Endometrial microvascular endothelial cells (primary cell): ENCODE results near the gene TRERF1. TPM values are rescaled to one million over a fixed set of nuclear protein-coding genes. Genes with fewer than 3 reads are reported as not detected.
"Not testable (repeated sequence)": the region's sequence is repeated elsewhere in the genome, so short reads cannot be mapped to it uniquely, and the experiment has no call there.

Source experiments
- in situ Hi-C: cut with HindIII; loops from 2 replicates; pipeline ENCODE4 v1.10.0; 2017; ENCODE audit warnings: low sequenced_read_pairs, low pct_unique_long_range_greater_than_20kb; ENCODE audit errors: inconsistent ontology term
- total RNA-seq: library from RNA; depleted of rRNA; stranded (reverse); fragments of >200 nt; gene quantifications from one replicate; pipeline ENCODE4 v1.2.3, GENCODE V29; 2015; ENCODE audit errors: inconsistent ontology term

TRERF1 gene, protein sequence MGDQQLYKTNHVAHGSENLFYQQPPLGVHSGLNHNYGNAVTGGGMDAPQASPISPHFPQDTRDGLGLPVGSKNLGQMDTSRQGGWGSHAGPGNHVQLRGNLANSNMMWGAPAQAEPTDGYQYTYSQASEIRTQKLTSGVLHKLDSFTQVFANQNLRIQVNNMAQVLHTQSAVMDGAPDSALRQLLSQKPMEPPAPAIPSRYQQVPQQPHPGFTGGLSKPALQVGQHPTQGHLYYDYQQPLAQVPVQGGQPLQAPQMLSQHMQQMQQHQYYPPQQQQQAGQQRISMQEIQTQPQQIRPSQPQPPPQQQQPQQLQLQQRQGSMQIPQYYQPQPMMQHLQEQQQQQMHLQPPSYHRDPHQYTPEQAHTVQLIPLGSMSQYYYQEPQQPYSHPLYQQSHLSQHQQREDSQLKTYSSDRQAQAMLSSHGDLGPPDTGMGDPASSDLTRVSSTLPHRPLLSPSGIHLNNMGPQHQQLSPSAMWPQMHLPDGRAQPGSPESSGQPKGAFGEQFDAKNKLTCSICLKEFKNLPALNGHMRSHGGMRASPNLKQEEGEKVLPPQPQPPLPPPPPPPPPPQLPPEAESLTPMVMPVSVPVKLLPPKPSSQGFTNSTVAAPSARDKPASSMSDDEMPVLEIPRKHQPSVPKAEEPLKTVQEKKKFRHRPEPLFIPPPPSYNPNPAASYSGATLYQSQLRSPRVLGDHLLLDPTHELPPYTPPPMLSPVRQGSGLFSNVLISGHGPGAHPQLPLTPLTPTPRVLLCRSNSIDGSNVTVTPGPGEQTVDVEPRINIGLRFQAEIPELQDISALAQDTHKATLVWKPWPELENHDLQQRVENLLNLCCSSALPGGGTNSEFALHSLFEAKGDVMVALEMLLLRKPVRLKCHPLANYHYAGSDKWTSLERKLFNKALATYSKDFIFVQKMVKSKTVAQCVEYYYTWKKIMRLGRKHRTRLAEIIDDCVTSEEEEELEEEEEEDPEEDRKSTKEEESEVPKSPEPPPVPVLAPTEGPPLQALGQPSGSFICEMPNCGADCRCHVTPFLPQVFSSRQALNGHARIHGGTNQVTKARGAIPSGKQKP (N-terminal part only)
- 0.09 TPM for total RNA-seq

DNA sequence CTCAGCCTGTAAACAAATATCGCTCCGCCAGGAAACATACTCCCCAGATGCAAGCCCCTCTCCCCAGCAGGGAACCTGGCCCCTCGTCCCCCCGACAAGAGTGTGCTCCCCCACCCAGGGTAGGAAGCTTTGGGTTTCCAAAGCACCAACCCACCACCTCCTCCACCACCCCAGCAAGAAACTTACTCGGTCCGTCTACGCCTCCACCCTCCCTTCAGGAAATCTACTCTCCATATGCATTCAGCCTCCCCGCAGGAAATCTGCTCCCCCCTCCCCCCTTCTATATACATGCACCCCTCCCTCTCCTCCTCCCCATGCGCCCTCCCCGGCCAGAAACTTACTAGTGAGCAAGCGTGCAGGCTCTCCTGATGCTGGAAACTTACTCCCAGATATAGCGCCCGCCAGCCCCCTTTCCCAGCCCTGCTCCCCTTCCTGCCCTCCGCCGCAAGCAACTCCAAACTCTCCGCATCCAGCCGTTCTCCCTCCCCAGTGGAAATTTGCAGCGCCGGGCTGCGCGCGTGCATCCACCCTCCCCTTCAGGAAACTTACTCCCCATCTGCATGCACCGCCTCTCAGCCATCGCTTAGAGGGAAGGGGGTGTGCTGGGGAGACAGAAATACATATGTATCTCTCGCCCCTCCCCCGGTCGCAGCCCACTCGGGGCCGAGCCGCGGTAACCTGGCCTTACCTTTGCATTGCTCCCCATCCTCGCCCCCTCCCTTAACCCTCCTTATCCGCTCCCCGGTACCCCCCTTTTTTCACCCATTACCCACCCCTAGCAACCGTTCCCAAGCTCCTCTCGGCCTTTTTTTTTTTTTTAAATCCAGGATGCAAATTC is at the start of gene TRERF1:
TSS of gene TRERF1 (minus strand) at position 594 of the 838 bp plus-strand sequence. CDS start 182,336 bp downstream, outside the sequence.
- in situ Hi-C loops: no loop called here

DNA sequence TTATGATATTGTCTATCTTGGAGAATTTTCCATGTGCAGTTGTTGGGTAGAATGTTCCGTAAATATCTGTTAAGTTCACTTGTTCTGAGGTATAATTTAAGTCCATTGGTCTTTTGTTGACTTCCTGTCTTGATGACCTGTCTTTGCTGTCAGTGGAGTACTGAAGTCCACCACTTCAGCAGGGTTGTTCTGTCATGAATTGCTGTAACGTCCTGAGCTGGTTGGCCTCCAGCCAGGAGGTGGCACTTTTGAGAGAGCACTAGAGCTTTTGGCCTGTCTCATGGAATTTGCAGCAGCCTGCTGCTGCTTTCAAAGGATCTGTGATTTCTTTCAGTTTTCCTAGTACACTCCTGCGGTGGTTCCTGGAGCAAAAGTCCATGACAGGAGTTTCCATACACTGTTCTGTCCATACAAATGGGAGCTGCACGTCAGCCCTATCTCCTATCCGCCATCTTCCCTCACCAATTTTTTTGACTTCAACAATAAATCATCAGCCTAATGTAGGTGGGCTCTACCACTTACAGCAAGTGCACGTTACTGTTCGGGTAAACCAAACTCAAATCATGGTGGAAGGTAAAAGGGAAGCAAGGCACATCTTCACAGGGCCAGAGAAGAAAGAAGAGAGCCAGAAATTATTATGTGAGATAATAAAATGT is 46.9 kb upstream of the TRERF1 start:
- in situ Hi-C loops: no loop called here

GRCh38 chr6:42493914-42494539 is 42.3 kb upstream of the TRERF1 start:
- in situ Hi-C loops: no loop called here

DNA sequence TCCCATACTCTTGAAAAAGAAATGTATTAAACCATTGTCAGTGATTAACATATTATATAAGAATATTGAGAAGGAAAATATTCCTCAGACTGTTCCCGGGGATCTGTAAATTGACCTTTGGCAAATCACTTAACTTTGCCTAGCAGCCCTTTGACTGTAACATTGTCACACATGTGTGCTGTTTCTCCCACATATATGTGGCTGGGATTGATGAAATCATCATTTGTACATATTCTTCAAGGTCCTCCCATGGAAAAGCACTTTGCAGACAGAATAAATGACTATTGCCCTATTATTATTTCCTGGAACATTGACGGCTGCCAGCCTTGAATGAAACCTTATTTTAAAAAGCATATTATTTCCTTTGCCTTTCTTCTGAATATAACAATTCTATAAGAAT is 36.4 kb upstream of the TRERF1 start:
- in situ Hi-C loops: no loop called here

GRCh38 chr6:42484261-42484660 is 32.5 kb upstream of the TRERF1 start:
- in situ Hi-C loops: no loop called here

DNA sequence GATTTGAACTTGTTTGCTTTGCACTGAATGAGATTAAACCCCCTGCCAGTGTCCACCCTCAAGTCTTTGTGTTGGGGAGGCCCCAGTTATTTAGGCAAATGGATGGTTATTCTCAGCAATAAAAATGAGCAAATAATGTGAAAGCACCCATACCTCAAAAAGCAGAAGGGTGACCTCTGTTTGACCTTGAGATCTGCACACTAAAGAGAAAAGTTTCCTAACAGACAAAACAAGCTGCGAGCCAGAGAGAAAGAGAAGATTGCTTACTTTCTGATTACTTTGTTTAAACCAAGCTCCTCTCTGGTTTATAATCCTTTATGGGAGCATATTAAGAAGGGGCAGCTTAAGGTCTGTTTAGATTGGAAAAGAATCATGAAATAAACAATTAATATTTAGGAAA is 30.4 kb upstream of the TRERF1 start:
- in situ Hi-C loops: no loop called here

- in situ Hi-C loops: no loop called here
Measured at GRCh38 chr6:42471714-42472113, 20.0 kb upstream of the TRERF1 start.

DNA sequence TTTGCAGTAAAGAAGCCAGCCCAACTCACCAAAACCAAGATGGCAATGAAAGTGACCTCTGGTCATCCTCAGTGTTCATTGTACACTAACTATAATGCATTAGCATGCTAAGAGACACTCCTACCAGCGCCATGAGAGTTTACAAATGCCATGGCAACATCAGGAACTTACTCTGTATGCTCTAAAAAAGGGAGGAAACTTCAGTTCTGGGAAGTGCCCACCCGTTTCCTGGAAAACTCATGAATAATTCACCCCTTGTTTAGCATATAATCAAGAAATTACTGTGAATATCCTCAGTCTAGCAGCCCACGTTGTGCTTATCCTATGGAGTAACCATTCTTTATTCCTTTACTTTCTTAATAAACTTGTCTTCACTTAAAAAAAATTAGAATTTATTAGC is 19.4 kb upstream of the TRERF1 start:
- in situ Hi-C loops: no loop called here

GRCh38 chr6:42468273-42468672 is 16.5 kb upstream of the TRERF1 start:
- in situ Hi-C loops: no loop called here

GRCh38 chr6:42467651-42468050 is 15.9 kb upstream of the TRERF1 start:
- in situ Hi-C loops: no loop called here

GRCh38 chr6:42466470-42466869 is 14.7 kb upstream of the TRERF1 start:
- in situ Hi-C loops: not testable (repeated sequence)

GRCh38 chr6:42462474-42462972 is 10.8 kb upstream of the TRERF1 start:
- in situ Hi-C loops: no loop called here

GRCh38 chr6:42460883-42461282 is 9.2 kb upstream of the TRERF1 start:
- in situ Hi-C loops: no loop called here

- in situ Hi-C loops: no loop called here
Measured at GRCh38 chr6:42459888-42460287, 8.2 kb upstream of the TRERF1 start.

DNA sequence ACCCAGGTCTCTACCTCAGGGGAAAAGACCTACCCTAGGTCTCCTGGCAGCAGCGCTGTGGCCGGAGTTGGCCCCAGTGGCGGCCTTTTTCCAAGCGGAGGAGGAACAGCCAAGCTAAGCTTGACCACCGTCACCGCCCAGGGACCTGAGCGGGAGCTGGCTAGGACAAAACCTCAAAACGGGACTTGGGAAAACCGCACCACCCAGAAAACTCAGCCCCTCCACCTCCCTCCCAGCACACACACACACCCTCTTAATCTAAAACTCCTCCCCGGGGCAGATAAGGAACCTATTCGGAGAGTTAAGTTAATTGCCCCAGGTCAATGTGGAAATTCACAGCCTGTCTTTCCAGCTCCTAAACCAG is 2.7 kb upstream of the TRERF1 start:
- in situ Hi-C loops: no loop called here

DNA sequence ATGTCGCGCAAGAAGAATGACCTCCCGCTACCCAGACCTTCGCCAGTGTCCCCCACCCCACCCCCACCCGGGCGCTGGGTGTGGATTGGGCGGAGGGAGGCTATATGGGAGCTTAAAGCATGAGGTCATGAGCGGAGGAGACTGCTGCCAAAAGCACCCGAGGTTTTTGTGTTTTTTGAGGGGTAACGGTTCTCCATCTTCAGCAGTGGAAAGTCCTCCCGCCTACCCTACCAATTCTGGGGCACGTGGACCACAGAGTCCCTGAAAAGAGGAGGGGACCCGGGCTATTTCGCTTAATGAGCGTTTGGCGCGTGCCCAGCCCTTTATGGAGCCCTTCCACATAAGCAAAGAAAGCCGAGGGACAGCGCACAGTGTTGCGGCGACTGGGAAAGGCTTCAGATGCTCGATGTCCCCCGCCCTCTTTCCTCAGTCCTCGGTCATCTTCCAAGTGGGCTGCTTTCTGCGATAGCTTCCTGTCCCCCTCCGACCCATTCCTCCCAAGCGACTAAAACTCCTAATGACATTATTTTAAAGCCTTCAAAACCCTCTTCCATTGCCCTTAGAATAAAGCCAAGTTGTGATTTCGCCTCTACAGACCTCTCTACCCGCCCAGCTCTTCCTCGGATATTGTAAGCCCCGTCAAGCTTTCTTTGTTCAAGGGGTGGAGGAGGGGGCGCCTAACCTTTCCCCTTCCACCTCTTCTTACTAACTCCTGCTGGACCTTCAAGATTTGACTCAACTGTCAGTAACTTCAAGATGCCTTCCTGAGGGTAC is 2.1 kb upstream of the TRERF1 start:
- in situ Hi-C loops: no loop called here

DNA sequence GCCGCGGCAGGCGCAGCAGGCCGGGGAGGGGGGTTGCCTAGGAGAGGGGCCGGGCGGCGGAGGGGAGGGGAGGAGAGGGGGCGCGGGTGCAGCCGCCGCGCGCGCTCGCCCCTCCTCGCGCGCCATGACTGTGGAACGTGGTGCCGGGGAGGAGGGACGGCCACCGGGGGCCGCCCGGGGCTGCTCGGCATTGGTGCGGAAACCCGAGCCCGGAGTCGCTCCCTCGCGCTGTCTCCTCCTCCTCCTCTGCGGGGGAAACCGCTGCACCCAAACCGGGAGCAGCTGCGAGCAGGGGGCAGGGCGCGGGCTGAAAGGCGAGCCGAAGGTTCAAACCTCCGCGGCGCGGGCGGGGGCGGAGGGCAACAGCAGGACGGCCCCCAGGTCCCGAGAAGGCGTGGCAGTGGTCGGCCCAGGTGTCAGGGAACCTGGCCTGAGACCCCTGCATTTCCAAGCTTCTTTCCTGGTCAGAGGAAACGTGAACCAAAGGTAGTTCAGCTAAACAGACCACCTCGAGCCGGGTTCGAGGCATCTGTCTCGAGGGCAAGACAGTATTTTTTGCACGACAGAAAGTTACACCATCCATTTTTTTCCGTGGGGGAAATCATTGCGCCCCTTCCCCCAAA is 1.4 kb upstream of the TRERF1 start:
- in situ Hi-C loops: no loop called here
